Esophagus squamous epithelium (tissue), 4 donors: Measurements from ENCODE around the gene PTPRD.

ENCODE experiments used
- POLR2A ChIP-seq, 4 donors: fragments of 450-650 bp; IDR thresholded peaks; one replicate each; pipeline ENCODE4 v1.6.1; 2017; ENCODE audit warnings: antibody characterized with exemption in 4 of 4, mild to moderate bottlenecking in 4 of 4, moderate library complexity in 3 of 4
- TF ChIP-seq, protein P1 (sequence below), 6 experiments: fragments of 450-650 bp in 4 of 6; fragments of 200-600 bp in 2 of 6; sonication (generic) in 2 of 6; IDR thresholded peaks; one replicate each; pipeline ENCODE4 v1.5.1; 2016 to 2019; ENCODE audit warnings: antibody characterized with exemption in 6 of 6, mild to moderate bottlenecking in 4 of 6, moderate library complexity in 4 of 6

DNA sequence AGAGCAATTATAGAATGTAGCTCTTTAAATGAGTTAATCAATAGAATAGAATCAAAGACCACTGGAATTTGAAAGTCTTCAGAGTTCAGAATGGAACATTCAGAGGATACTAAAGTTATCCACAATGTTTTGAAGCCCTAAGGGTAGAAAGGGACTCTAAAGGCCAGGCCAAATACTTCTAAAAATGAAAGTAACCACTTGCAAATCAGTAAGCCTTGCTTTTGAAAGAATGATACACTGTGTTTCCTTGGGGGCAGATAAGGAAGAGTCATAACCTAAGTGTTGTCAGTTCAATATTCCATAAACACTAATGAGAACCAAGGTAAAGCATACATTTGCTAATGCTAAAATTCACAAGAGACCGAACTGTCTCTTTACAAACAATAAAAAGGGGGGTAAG, 813.5 kb downstream of the PTPRD start:
- TF ChIP-seq, protein P1, sequence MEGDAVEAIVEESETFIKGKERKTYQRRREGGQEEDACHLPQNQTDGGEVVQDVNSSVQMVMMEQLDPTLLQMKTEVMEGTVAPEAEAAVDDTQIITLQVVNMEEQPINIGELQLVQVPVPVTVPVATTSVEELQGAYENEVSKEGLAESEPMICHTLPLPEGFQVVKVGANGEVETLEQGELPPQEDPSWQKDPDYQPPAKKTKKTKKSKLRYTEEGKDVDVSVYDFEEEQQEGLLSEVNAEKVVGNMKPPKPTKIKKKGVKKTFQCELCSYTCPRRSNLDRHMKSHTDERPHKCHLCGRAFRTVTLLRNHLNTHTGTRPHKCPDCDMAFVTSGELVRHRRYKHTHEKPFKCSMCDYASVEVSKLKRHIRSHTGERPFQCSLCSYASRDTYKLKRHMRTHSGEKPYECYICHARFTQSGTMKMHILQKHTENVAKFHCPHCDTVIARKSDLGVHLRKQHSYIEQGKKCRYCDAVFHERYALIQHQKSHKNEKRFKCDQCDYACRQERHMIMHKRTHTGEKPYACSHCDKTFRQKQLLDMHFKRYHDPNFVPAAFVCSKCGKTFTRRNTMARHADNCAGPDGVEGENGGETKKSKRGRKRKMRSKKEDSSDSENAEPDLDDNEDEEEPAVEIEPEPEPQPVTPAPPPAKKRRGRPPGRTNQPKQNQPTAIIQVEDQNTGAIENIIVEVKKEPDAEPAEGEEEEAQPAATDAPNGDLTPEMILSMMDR (IDR thresholded peaks at IDR 0.05) = no peak
- TF ChIP-seq POLR2A (IDR thresholded peaks at IDR 0.05) = no peak
